Measurements from ENCODE around the gene PAFAH1B2. TPM values are rescaled to one million over a fixed set of nuclear protein-coding genes. Genes with fewer than 3 reads are reported as not detected.
A peak's percentile ranks its signal among the peaks of the same experiment; 100 is the strongest.

PAFAH1B2 gene
- total RNA-seq, 6 experiments from 2014 or later, result 113 to 130 (median 122) TPM

GRCh38 chr11:117194267-117194666, 50.2 kb downstream of the PAFAH1B2 start:
- Mint-ChIP-seq H3K36me3 (ENCODE audit: low read depth) (peaks cover 14% of the 10 kb centered on the region), H3K27ac (no peak overlapping the region), H3K4me3 (no peak overlapping the region), H3K4me1 (ENCODE audit: low read depth) (peaks cover 18% of the 10 kb centered on the region), H3K27me3 (ENCODE audit: insufficient read depth) (peaks cover 8% of the 10 kb centered on the region), H3K9me3 (no peaks in the 10 kb centered on the region)
- DNase-seq, result no peak
- no peak for TF ChIP-seq CTCF (IDR thresholded peaks at IDR 0.05)

GRCh38 chr11:117195258-117195657, 51.2 kb downstream of the PAFAH1B2 start:
- TF ChIP-seq CTCF (IDR thresholded peaks at IDR 0.05), result no peak
- H3K4me3 Mint-ChIP-seq, result no peak overlapping the region; the same call in 1 of the 2 replicates
- H3K36me3 Mint-ChIP-seq (ENCODE audit: low read depth), result peaks cover 19% of the 10 kb centered on the region
- no peak for DNase-seq
- H3K27ac Mint-ChIP-seq, result no peak overlapping the region
- H3K27me3 Mint-ChIP-seq (ENCODE audit: insufficient read depth), result peaks cover 11% of the 10 kb centered on the region
- H3K9me3 Mint-ChIP-seq, result no peaks in the 10 kb centered on the region
- H3K4me1 Mint-ChIP-seq (ENCODE audit: low read depth), result peaks cover 23% of the 10 kb centered on the region

- H3K27ac Mint-ChIP-seq, result no peak overlapping the region
- H3K4me1 Mint-ChIP-seq (ENCODE audit: low read depth), result peaks cover 28% of the 10 kb centered on the region
- peaks cover 23% of the 10 kb centered on the region for H3K36me3 Mint-ChIP-seq (ENCODE audit: low read depth)
- no peak for DNase-seq
- no peak for TF ChIP-seq CTCF (IDR thresholded peaks at IDR 0.05)
- no peak overlapping the region for H3K4me3 Mint-ChIP-seq
- H3K9me3 Mint-ChIP-seq, result no peaks in the 10 kb centered on the region
- H3K27me3 Mint-ChIP-seq (ENCODE audit: insufficient read depth), result peaks cover 11% of the 10 kb centered on the region
Observed at GRCh38 chr11:117195761-117196160, 51.7 kb downstream of the PAFAH1B2 start.

GRCh38 chr11:117197006-117197405, 52.9 kb downstream of the PAFAH1B2 start:
- H3K27me3 Mint-ChIP-seq (ENCODE audit: insufficient read depth), result peaks cover 11% of the 10 kb centered on the region
- H3K36me3 Mint-ChIP-seq (ENCODE audit: low read depth), result peaks cover 29% of the 10 kb centered on the region
- no peak for TF ChIP-seq CTCF (IDR thresholded peaks at IDR 0.05)
- H3K4me1 Mint-ChIP-seq (ENCODE audit: low read depth), result peaks cover 40% of the 10 kb centered on the region
- no peak for DNase-seq
- no peak overlapping the region; the same call in 1 of the 2 replicates for H3K4me3 Mint-ChIP-seq
- peak overlapping the region; percentile 95 for H3K27ac Mint-ChIP-seq
- H3K9me3 Mint-ChIP-seq, result no peaks in the 10 kb centered on the region

- TF ChIP-seq CTCF (IDR thresholded peaks at IDR 0.05), result peak; percentile 70
- Mint-ChIP-seq H3K27me3 (ENCODE audit: insufficient read depth) (peaks cover 11% of the 10 kb centered on the region), H3K4me3 (peak overlapping the region; percentile 93), H3K4me1 (ENCODE audit: low read depth) (peaks cover 48% of the 10 kb centered on the region), H3K36me3 (ENCODE audit: low read depth) (peaks cover 29% of the 10 kb centered on the region), H3K9me3 (no peaks in the 10 kb centered on the region), H3K27ac (peak overlapping the region; percentile 95)
- DNase-seq, result no peak
Observed at GRCh38 chr11:117197516-117198456, 53.7 kb downstream of the PAFAH1B2 start.
